Ishikawa (cell line): ENCODE data around the gene TTLL6.

Experiments
- CEBPB ChIP-seq: IDR thresholded peaks from 2 replicates; pipeline ENCODE4 v1.6.1; 2012
- CREB1 ChIP-seq: IDR thresholded peaks from 2 replicates; pipeline ENCODE4 v1.6.1; 2012; ENCODE audit warnings: low read depth
- EGR1 ChIP-seq: IDR thresholded peaks from 2 replicates; pipeline ENCODE4 v1.6.1; 2012
- EP300 ChIP-seq: IDR thresholded peaks from 2 replicates; pipeline ENCODE4 v1.6.1; 2012; ENCODE audit warnings: borderline replicate concordance
- FOXM1 ChIP-seq: IDR thresholded peaks from 2 replicates; pipeline ENCODE4 v1.6.1; 2012; ENCODE audit warnings: low read depth, borderline replicate concordance
- NFIC ChIP-seq: IDR thresholded peaks from 2 replicates; pipeline ENCODE4 v1.6.1; 2012
- RAD21 ChIP-seq: IDR thresholded peaks from 2 replicates; pipeline ENCODE4 v1.6.1; 2012; ENCODE audit warnings: low read depth
- TAF1 ChIP-seq: IDR thresholded peaks from 2 replicates; pipeline ENCODE4 v1.6.1; 2012; ENCODE audit warnings: low read depth, mild to moderate bottlenecking
- TCF12 ChIP-seq: IDR thresholded peaks from 2 replicates; pipeline ENCODE4 v1.6.1; 2012; ENCODE audit warnings: low read depth
- TEAD4 ChIP-seq: IDR thresholded peaks from 2 replicates; pipeline ENCODE4 v1.6.1; 2012
- YY1 ChIP-seq: IDR thresholded peaks from 2 replicates; pipeline ENCODE4 v1.6.1; 2012; ENCODE audit warnings: low read depth
- ZBTB7A ChIP-seq: IDR thresholded peaks from 2 replicates; pipeline ENCODE4 v1.6.1; 2012; ENCODE audit warnings: low read depth
- TF ChIP-seq, protein P1 (sequence below): IDR thresholded peaks from 2 replicates; pipeline ENCODE4 v1.6.1; 2012
- TF ChIP-seq, protein P2 (sequence below): IDR thresholded peaks from 2 replicates; pipeline ENCODE4 v1.6.1; 2012; ENCODE audit warnings: low read depth, mild to moderate bottlenecking
- TF ChIP-seq, protein P3 (sequence below): IDR thresholded peaks from 2 replicates; pipeline ENCODE4 v1.6.1; 2012

The TTLL6 gene

DNA sequence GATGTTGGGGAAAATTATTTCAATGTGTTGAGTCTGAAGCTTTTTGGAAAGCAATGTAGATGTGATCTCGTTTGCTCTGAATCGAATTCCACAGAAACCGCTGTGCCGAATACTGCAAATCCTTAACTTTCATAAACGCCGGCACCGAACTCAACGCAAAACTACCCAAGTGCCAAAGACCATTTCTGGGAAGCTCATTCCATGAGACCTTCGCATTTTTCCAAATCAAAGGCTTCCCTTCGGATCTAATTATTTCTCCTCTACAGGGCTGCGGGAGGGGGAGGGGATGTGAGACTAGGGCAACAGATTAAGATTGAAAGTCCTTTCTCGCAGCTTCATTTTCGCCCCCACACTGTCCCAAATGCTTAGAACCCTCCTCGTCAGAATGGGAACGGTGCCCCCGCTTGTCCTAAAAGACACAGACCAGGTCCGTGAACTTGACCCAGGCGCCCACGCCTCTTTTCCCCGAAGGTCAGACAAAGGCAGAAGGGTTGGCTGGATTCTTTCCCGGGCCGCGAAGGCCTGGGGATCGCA is 98.7 kb downstream of the TTLL6 start:
- no peak for TF ChIP-seq RAD21
- TF ChIP-seq YY1 = no peak
- no peak for TF ChIP-seq ZBTB7A
- TF ChIP-seq, protein P1, sequence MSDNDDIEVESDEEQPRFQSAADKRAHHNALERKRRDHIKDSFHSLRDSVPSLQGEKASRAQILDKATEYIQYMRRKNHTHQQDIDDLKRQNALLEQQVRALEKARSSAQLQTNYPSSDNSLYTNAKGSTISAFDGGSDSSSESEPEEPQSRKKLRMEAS = no peak
- no peak for TF ChIP-seq NFIC
- no peak for TF ChIP-seq TAF1
- TF ChIP-seq FOXM1 = no peak
- no peak for TF ChIP-seq TEAD4
- TF ChIP-seq CEBPB = no peak
- TF ChIP-seq, protein P2, sequence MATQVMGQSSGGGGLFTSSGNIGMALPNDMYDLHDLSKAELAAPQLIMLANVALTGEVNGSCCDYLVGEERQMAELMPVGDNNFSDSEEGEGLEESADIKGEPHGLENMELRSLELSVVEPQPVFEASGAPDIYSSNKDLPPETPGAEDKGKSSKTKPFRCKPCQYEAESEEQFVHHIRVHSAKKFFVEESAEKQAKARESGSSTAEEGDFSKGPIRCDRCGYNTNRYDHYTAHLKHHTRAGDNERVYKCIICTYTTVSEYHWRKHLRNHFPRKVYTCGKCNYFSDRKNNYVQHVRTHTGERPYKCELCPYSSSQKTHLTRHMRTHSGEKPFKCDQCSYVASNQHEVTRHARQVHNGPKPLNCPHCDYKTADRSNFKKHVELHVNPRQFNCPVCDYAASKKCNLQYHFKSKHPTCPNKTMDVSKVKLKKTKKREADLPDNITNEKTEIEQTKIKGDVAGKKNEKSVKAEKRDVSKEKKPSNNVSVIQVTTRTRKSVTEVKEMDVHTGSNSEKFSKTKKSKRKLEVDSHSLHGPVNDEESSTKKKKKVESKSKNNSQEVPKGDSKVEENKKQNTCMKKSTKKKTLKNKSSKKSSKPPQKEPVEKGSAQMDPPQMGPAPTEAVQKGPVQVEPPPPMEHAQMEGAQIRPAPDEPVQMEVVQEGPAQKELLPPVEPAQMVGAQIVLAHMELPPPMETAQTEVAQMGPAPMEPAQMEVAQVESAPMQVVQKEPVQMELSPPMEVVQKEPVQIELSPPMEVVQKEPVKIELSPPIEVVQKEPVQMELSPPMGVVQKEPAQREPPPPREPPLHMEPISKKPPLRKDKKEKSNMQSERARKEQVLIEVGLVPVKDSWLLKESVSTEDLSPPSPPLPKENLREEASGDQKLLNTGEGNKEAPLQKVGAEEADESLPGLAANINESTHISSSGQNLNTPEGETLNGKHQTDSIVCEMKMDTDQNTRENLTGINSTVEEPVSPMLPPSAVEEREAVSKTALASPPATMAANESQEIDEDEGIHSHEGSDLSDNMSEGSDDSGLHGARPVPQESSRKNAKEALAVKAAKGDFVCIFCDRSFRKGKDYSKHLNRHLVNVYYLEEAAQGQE = no peak

DNA sequence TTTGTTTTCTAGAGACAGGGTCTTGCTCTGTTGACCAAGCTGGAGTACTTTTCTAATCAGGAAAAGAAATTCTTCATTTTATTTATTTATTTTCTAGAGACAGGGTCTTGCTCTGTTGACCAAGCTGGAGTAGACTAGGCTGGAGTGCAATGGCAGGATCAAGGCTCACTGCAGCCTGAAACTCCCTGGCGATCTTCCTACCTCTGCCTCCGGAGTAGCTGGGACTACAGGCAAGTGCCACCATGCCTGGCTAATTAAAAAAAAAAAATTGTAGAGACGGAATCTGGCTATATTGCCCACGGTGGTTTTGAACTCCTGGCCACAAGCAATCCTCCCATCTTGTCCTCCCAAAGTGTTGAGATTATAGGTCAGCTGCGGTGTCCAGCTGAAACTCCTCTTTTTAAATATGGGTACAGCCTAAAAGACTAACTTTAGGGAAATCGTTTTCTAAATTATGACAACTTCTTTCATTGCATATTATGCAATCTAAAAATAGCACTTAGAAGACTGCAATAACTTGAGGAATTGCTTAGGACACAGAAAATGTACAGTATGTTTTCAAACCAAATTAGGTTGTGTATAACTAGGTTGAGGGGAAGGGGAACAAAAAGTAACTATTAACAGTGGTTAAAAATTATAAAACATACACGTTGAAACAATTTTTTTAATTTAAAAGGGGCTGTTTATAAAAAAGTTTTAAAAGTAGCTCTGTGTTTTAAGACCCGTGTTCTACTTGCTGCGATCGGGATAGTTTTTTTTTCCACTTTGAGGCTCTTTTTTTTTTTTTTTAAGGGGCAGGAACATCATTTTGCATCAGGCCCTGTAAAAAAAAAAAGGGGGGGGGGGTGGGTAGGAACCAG is 99.4 kb downstream of the TTLL6 start:
- TF ChIP-seq TCF12 (no peak), TEAD4 (no peak), CEBPB (no peak), TAF1 (no peak), ZBTB7A (no peak)
- TF ChIP-seq, protein P3, sequence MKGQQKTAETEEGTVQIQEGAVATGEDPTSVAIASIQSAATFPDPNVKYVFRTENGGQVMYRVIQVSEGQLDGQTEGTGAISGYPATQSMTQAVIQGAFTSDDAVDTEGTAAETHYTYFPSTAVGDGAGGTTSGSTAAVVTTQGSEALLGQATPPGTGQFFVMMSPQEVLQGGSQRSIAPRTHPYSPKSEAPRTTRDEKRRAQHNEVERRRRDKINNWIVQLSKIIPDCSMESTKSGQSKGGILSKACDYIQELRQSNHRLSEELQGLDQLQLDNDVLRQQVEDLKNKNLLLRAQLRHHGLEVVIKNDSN = no peak
- TF ChIP-seq, protein P2 = no peak

DNA sequence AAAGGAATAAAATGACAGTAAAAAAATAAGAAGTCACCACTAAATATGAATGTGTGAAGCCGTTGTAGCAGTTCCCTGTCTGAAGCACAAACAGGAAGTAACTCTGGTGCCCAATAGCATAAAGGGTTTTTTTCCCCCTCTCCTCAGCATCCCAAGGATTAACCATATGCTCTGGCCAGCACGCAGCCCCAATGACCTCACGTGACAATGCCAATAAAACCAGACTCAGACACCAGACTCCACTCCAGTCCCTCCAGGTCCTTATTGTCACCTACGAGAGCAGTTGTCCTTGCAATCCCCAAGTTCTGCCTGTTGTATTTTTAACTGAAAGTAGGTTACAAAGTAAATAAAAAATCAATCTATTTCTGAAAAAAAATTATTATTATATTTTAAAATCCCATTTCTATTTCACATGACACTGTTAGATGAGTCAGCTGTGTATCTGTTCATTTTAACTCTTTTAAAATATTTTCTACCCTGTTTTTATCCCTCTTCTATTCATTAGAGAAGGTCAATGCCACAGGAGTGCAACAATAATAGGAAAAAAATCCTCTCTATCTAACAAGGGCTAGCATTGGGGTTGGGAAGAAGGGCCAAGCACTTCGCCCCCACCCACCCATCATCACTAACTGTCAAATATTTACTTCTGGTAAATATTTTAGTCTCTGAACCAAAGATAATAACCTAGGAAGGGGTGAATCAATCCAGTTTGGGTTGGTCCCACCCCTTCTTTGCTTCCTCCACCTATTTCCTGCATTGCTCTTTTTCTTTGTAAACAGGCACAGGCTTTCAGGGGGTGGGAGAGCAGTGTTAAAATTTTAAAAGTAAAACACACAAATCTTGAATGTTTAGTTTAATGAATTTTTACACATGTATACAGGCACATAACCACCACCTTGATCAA is 101.3 kb downstream of the TTLL6 start:
- TF ChIP-seq CEBPB (no peak), NFIC (no peak), FOXM1 (no peak), ZBTB7A (no peak), TAF1 (no peak), TEAD4 (no peak), EP300 (no peak), RAD21 (no peak), TCF12 (no peak), YY1 (no peak), CREB1 (no peak), EGR1 (no peak)
- TF ChIP-seq, protein P1 = no peak
- TF ChIP-seq, protein P2 = no peak
- TF ChIP-seq, protein P3 = no peak
